Measurements from ENCODE around the gene RNF7.
"Not testable (repeated sequence)": the region's sequence is repeated elsewhere in the genome, so short reads cannot be mapped to it uniquely, and the experiment has no call there.

RNF7 gene

DNA sequence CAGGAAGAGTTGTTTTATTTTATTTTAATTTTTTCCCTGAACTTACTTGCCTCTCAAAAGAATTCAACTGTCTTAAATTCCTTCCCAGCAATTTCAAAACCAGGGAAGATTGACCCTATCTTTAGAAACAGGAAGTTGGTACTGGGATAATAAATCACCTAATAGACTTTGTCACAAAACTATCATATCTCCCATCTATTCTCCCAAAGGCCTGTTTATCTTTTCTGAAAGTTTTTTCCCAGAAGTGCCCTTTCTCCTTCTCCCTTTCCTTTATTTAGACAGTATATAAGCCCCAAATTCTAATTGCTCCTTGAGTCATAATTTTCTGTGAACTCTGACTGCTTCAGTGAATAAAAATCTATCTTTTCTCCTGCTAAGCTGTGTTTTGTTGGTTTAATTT, 2.9 kb upstream of the RNF7 start:
- DNase-seq (ENCODE audit: low read depth in 2 of 2, low spot score in 1 of 2), result no peak

DNA sequence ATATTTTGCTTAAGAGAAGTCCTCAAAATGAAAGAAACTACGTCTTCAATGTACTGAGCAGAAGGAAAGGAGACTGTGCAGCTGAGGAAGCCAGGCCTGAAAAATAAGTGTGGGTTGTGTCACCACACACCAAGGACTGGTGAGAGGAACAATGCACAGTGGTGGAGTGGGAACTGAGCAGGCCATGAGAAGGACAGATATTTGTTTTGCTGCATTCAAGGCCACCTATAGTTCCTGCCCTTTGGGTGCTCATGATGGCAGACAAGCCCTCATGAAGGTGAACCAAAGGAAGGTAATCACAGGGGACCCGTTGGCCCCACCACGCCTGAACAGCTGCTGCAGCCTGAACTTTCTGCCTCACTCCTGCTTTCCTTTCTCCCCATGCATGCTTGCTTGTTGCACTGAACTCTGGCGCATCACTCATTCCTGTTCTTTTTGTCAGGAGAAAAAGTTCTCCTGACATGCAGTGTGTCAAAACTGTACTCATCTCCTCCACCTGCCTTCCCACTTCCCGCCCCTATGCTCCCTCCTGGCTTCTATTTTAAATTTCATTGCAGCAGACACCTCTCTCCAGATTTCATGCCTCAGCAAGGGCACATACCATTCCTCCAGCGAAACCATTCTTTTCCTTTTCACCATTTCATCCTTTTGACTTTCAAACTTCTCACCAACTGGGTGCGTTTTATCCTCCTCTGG, 2.2 kb upstream of the RNF7 start:
- DNase-seq (ENCODE audit: low read depth in 2 of 2, low spot score in 1 of 2), result no peak

DNA sequence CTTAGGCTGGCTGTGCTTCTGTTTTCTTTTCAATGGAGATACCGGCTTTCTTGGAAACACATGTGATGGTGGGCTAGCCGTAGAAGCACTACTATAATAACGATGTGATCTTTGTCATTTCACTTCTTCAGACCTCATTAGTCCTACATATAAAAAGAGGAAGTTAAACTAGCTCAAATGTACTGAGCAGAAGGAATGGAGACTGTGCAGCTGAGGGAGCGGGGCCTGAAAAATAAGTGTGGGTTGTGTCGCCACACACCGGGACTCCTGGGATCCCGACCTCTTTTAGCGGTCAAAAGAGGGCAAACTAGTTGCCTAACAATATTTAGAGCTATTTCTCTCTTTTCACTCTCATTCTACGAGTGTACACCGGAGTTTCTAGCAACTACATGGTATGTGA, 1.0 kb upstream of the RNF7 start:
- no peak for DNase-seq (ENCODE audit: low read depth in 2 of 2, low spot score in 1 of 2)

DNA sequence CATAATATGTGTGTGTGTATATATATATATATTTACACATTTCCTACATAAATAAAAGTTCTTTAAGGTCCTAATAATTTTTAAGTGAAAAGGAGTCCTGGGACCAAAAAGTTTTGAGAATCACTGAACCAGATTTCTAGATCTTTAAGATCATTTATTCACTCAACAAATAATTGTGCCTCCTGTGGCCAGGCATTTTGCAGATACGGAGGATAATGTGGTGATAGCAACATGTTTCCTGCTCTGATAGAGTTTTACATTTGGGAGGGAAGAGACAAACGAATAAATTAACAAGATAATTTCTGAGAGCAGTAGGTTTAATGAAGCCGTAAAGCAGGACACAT, 448 bp upstream of the RNF7 start:
- DNase-seq (ENCODE audit: low read depth in 2 of 2, low spot score in 1 of 2), result no peak

DNA sequence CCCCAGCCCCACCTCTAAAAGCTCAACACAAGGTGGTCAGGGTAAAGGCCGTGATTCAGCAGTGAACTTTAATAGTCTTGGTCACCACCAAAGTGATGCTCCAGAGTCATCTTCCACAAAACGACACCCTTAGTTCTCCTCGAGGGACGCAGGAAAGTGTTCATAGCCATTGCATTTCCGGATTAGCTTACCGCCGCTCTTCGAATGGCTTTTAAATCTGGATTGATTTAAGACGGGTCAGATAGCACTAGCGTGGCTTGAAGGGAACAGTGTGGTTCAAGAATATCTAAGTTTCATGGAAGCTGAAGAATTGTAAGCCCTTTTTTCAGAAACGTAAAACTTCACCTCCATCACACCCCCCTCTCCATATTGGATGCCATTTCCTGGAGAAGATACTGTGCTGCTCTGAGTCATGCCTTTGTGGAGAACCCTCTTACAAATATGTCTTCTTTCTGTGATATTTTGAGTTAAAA, 829 bp downstream of the RNF7 start:
- DNase-seq (ENCODE audit: low read depth in 2 of 2, low spot score in 1 of 2), result no peak

DNA sequence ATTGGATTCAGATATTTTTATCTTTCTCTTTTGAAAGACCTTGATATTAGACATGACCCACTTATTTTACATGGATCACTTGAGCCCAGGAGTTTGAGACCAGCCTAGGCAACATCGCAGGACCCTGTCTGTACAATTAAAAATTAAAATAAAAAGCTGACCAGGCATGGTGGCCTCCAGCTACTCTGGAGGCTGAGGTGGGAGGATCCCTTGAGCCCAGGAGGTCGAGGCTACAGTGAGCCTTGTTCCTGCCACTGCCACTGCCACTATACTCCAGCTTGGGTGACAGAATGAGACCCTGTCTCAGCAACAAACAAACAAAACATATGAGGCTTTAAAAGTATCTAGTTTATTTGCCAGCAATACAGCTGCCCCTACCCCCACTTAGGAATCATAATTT, 1.6 kb downstream of the RNF7 start:
- DNase-seq (ENCODE audit: low read depth in 2 of 2, low spot score in 1 of 2), result no peak

DNA sequence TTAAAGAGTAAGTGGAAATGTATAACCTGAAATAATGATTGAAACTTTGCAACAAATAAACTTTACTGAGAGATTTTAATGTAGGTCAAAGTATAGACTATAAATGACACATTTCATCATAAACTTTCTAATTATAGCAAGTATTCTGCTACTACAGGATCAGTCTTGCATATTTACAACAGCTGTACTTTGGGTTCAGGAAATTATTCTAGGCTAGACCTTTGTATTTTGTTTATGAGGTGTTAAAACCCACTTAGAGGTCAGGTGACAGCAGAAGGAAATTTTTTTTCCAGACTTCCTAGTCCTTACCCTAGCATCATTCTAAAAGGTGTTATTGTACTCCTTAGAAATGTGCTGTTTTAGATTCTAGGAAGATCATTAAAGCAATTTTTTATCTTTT, 2.3 kb downstream of the RNF7 start:
- no peak for DNase-seq (ENCODE audit: low read depth in 2 of 2, low spot score in 1 of 2)

DNA sequence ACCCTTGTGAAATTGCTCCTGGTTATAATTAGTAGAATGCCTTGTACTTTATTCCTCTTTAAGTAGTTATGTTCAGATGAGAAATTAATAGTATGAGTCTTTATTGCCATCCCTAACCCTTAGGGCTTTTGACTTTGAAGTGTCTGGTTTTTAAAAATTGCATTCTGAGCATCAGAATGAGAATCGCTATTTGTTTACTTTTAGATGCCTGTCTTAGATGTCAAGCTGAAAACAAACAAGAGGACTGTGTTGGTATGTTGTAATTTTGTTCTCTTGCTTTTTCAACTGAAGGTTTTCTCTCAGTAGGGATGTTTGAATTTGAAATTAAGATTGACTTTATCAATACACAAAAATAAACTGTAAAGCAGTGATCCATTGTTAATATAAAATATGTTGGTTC, 5.2 kb downstream of the RNF7 start:
- DNase-seq (ENCODE audit: low read depth in 2 of 2, low spot score in 1 of 2), result no peak

DNA sequence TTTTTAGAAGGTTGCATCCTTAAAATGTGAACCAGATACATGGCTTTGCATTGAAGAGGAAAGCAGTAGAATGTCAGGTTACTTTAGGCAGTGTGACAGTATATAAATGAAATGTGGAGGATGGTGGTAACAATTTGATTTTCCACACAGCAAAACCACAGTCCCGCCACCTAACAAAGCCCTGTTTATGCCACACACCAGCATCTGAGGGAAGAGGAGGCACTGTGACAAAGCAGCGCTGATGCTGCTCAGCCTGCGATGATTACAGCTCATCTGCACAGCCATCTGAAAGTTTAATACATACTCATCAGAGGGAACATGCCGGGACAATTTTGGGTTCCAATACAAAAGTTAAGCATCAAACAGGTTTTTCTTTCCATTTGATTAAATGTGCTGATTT, 8.9 kb downstream of the RNF7 start:
- DNase-seq (ENCODE audit: low read depth in 2 of 2, low spot score in 1 of 2), result no peak

DNA sequence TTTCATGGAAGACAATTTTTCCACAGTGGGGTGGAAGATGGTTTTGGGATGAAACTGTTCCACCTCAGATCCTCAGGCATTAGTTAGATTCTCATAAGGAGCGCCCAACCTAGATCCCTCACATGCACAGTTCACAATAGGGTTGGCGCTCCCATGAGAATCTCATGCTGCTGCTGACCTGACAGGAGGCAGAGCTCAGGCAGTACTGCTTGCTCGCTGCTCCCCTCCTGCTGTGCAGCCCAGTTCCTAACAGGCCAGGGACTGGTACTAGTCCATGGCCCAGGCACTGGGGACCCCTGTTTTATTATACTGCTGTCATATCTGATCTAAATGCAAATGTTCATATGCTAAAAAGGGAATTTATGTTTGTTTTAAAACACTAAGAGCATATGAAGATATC, 15.3 kb downstream of the RNF7 start:
- no peak for DNase-seq (ENCODE audit: low read depth in 2 of 2, low spot score in 1 of 2)

DNA sequence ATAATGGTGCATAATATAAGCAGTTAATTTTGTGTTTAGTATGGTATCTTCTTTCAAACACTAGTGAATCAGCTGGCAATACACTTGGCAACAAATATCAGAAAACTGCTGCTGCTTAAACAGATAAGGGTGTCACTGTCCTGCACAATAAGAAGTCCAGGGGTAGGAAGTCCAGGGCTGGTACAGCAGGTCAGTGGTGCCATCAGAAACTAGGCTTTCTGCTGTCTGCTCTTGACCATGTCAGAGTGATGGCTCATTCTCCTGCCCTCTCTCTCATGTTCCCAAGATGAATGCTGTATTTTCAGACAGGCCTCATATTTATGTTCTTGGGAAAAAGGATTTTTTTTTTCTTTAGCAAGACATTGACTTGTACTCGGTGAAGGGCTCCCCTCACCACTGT, 15.9 kb downstream of the RNF7 start:
- DNase-seq (ENCODE audit: low read depth in 2 of 2, low spot score in 1 of 2), result no peak

DNA sequence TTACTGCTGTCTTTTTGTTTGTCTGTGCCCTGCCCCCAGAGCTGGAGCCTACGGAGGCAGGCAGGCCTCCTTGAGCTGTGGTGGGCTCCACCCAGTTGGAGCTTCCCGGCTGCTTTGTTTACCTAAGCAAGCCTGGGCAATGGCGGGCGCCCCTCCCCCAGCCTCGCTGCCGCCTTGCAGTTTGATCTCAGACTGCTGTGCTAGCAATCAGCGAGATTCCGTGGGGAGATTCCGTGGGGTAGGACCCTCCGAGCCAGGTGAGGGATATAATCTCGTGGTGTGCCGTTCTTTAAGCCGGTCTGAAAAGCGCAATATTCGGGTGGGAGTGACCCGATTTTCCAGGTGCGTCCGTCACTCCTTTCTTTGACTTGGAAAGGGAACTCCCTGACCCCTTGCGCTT, 24.5 kb downstream of the RNF7 start:
- DNase-seq (ENCODE audit: low read depth in 2 of 2, low spot score in 1 of 2), result not testable (repeated sequence)

DNA sequence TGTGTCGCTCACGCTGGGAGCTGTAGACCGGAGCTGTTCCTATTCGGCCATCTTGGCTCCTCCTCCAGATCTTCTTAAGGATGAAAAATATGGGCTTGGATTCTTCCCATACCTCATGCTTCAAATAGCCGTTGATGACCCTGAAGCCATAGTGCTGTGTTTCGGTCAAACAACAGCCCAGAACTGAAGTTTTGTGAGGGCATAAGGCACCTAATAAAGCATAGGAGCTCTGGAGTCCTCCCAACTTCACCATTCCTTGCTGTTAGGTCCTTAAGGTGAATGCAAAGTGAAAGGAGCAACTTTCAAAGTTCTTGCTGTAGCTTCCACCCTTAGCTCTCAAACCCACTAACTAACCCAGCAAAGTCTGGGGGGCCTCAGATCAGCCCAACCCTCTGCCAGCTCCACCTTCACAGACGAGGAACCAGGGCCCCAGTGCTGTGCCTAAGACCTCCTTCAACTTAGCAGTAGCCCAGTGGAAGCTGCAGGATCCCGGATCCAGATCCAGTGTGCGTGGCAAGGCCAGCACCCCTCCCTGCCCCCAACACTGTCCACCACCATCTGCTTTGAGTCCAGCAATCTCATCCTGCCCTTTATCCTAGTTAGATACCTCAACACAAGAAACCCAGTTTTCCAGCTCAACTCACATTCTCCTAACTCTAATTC, 25.1 kb downstream of the RNF7 start, which contains the start of gene GRK7:
GRK7 (plus strand) TSS at position 321 of the 663 bp plus-strand sequence. CDS start 14,877 bp downstream, outside the sequence.
- no peak for DNase-seq (ENCODE audit: low read depth in 2 of 2, low spot score in 1 of 2)

DNA sequence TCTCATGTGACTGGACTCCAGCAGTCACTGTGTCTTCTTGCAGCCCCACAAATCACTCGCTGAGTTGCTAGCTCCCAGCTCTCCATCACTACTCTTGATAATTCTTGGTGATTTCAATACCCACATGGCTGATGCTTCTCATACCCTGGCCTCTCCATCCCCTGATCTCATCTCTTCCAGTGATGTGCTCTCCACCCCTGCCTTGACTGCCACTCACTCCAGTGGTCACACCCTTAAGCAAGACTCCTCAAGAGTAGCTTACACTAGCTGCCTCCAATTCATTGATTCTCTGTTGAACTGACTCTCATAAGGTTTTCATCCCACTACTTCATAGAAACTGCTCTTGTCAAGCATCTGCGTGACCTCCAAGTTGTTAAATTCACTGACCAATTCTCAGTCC, 25.9 kb downstream of the RNF7 start:
- DNase-seq (ENCODE audit: low read depth in 2 of 2, low spot score in 1 of 2), result no peak

DNA sequence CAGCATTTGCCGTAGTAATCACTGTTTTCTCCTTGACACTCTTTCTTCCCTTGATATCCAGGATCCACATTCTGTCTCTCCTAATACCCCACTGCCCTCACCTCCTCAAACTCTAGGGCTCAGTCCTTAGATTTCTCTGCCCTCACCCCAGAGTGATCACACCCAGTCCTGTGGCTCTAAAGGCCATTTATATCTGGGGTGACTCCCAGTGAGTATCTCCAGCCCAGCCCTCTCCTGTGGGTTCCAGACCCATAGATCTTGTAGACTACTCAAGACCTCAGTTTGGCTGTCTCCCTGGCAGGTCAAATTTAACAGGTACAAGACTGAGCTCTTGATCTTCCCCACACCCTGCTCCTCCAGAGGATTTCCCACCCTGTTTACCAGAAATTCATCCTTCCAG, 26.4 kb downstream of the RNF7 start:
- DNase-seq (ENCODE audit: low read depth in 2 of 2, low spot score in 1 of 2), result no peak

DNA sequence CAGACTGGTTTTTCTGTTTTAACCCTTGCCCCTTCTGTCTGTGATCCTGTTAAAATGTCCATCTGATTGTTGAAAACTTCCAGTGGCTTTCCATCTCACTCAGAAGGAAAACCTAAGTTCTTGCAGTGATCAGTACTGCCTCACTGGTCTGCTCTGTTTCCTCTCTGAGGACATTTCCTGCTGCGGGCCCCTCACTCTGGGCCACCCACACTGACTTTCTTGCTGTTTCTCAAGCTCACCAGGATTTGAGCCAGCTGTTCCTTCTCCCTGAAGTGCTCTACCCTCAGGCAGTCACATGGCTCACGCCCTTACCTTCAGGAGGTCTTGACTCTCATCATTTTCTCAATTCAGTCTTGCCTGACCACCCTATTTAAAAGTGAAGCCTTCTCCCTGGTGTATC, 26.9 kb downstream of the RNF7 start:
- no peak for DNase-seq (ENCODE audit: low read depth in 2 of 2, low spot score in 1 of 2)

DNA sequence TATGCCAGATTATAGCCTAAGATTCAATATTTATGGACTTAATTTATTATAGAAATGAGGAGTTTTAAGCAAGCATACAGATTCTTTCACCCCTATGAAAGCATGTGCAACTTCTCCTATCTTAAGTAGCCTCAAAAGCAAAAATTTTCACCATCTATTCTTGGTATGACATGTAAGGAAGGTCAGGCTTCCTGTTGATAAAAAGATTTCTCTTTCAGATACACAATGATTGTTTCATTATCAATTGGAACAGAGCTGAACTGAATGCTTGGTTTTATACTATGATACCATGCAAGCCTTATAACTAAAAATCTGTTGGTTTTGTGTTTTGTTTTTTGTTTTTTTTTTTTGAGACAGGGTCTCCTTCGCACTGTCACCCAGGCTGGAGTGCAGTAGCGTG, 29.0 kb downstream of the RNF7 start:
- DNase-seq (ENCODE audit: low read depth in 2 of 2, low spot score in 1 of 2), result no peak

DNA sequence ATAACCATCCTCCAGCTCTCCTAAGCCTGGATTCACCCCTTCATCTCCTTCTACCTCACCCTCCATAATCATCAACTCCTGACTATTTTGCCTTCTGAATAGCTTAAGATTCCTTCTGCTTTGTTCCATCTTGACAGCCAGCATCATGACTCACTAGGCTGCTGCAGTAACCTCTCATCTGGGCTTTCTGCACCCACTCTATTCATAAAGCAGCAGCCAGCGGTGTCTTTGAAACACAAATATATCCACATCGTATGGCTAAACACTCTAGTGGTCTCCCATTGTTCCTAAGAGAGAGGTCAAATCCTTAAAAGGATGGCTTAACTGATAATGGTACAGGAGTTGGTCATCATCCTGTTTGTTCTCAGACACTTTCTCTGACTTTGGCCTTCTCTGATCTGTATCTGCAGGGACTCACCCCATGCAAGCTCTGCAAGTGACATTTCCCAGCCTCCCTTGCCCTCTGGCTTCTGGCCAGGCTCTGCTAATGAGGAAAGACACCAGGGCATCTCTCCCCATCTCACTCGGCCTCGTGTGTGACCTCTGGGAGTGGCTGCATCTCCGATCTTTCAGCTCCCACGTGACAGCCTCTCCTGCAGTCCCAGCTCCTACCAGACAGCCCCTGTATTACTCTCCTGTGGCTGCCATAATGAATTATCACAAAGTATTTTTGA, 31.3 kb downstream of the RNF7 start:
- no peak for DNase-seq (ENCODE audit: low read depth in 2 of 2, low spot score in 1 of 2)

DNA sequence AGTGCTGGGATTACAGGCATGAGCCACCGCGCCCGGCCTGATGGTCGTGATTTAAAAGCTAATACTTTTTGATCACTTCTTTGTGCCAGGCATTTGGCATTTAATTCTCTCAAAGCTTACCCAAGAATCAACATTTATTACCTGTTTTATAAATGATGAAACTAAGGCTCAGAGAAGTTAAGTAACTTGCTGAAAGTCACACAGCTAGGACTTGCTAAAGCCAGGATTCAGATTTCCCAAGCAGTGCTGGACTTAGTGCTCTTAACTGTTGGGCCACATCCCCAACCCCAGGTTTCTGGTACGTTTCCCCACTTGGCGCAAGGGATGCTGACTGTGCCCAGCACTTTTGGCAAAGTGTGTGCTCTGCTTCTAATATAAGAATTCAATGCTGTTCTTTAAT, 35.6 kb downstream of the RNF7 start:
- DNase-seq (ENCODE audit: low read depth in 2 of 2, low spot score in 1 of 2), result no peak

DNA sequence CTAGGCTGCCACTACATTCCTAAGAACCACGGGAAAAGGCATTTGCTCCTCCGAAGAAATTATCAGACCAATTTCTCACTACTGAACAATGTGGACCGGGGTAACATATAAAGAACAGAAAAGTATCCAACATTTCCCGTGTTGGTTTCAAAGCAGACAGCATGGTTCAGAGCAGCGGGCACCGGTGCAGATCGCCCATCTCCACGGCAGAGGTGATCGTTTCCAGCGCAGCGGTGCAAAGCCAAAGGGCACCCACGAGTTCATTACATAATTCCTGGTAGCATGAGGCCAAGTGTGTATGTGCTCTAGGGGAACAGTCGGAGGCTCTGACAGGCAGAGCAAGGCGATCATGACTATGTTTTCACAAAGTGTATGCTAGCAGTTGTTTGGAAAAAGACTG, 38.3 kb downstream of the RNF7 start:
- no peak for DNase-seq (ENCODE audit: low read depth in 2 of 2, low spot score in 1 of 2)

DNA sequence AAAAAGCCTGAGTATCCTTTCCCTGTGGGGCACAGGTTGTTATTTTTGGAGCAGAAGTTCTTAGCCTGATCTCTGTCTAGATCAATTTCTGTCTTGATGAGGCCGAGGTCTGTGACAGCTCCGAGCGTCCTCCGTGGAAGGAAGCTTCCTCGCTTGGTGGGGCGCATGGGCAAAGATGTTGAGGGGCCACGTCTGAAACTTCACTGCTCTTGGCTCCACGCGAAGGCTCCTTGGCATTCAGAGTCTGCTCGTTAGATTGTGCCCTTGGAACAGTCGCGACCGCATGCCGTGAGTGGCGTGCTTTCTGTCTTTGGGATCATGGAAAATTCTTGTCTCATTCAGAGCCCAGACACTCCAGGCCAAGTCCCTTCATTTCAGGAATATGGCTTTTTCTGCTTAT, 38.8 kb downstream of the RNF7 start:
- DNase-seq (ENCODE audit: low read depth in 2 of 2, low spot score in 1 of 2), result no peak

DNA sequence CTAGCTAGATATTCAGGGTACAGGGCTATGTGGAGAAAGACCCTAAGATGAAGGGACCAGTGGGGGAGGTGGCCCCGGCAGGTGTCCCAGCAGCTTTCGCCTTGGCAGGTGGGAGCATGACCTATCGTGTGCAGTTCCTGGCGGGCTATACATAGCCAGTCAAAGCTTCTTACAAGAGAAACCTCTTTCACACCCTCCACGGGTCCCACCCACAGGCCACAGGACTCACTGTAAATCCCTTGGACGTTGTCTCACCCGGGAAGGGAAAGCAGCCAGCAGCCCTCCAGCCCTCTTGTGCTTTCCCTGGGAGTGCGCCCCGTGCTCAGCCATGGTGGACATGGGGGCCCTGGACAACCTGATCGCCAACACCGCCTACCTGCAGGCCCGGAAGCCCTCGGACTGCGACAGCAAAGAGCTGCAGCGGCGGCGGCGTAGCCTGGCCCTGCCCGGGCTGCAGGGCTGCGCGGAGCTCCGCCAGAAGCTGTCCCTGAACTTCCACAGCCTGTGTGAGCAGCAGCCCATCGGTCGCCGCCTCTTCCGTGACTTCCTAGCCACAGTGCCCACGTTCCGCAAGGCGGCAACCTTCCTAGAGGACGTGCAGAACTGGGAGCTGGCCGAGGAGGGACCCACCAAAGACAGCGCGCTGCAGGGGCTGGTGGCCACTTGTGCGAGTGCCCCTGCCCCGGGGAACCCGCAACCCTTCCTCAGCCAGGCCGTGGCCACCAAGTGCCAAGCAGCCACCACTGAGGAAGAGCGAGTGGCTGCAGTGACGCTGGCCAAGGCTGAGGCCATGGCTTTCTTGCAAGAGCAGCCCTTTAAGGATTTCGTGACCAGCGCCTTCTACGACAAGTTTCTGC, 40.1 kb downstream of the RNF7 start:
- no peak for DNase-seq (ENCODE audit: low read depth in 2 of 2, low spot score in 1 of 2)

Measured in stimulated activated CD8-positive, alpha-beta memory T cell treated with anti-CD3 and anti-CD28 coated beads, Interleukin-4, amount 100 ng/mL, for 1 hour (primary cell).